Cortex of kidney (tissue), 1 donor: ENCODE results near the gene GSTK1.
"Not testable (repeated sequence)": the region's sequence is repeated elsewhere in the genome, so short reads cannot be mapped to it uniquely, and the experiment has no call there.

Experiments
- DNase-seq: peaks from one replicate; lab custom pipeline; 2025; lab: John Stamatoyannopoulos, UW

GSTK1 gene

GRCh38 chr7:143271240-143271639 is 8.0 kb downstream of the GSTK1 start:
- DNase-seq: no peak

GRCh38 chr7:143272871-143273270 is 9.6 kb downstream of the GSTK1 start:
- DNase-seq: no peak

- no peak for DNase-seq
Measured at GRCh38 chr7:143279186-143280098, 16.2 kb downstream of the GSTK1 start.

- no peak for DNase-seq
Measured at GRCh38 chr7:143280160-143280559, 16.9 kb downstream of the GSTK1 start.

GRCh38 chr7:143280566-143280965 is 17.3 kb downstream of the GSTK1 start:
- no peak for DNase-seq

- DNase-seq: no peak
Measured at GRCh38 chr7:143281529-143281928, 18.3 kb downstream of the GSTK1 start.

GRCh38 chr7:143282124-143282523 is 18.9 kb downstream of the GSTK1 start:
- DNase-seq: no peak

- DNase-seq: no peak
Measured at GRCh38 chr7:143283381-143283780, 20.1 kb downstream of the GSTK1 start.

GRCh38 chr7:143284591-143285469 is 21.6 kb downstream of the GSTK1 start, which contains the start of gene TMEM139:
Gene TMEM139, plus strand, starts transcription at chr7:143284958. Its CDS starts 1,000 bp downstream, at chr7:143285958.
- DNase-seq: no peak

- no peak for DNase-seq
Measured at GRCh38 chr7:143285470-143285778, 22.2 kb downstream of the GSTK1 start.

- DNase-seq: no peak
Measured at GRCh38 chr7:143285806-143286521, 22.7 kb downstream of the GSTK1 start.

GRCh38 chr7:143286522-143286890 is 23.3 kb downstream of the GSTK1 start:
- DNase-seq: no peak

GRCh38 chr7:143287339-143287934 is 24.2 kb downstream of the GSTK1 start:
- DNase-seq: no peak

- DNase-seq: peak; percentile 54
Measured at GRCh38 chr7:143287935-143288826, 24.9 kb downstream of the GSTK1 start, which contains the start of gene CASP2. Gene CASP2, plus strand, starts transcription at chr7:143288351. Its CDS starts 105 bp downstream, at chr7:143288456.

GRCh38 chr7:143288836-143289235 is 25.6 kb downstream of the GSTK1 start:
- no peak for DNase-seq

GRCh38 chr7:143289421-143289820 is 26.2 kb downstream of the GSTK1 start:
- DNase-seq: no peak

- DNase-seq: not testable (repeated sequence)
Measured at GRCh38 chr7:143289888-143290287, 26.6 kb downstream of the GSTK1 start.

- DNase-seq: no peak
Measured at GRCh38 chr7:143290293-143290692, 27.1 kb downstream of the GSTK1 start.

GRCh38 chr7:143292876-143293275 is 29.6 kb downstream of the GSTK1 start:
- no peak for DNase-seq

GRCh38 chr7:143295870-143296269 is 32.6 kb downstream of the GSTK1 start:
- no peak for DNase-seq

- DNase-seq: no peak
Measured at GRCh38 chr7:143296686-143297085, 33.4 kb downstream of the GSTK1 start.
